Occipital lobe (tissue), 2 donors: ENCODE data around the gene PCDH8. TPM values are rescaled to one million over a fixed set of nuclear protein-coding genes. Genes with fewer than 3 reads are reported as not detected.

Experiments used
- DNase-seq: peaks from one replicate; lab custom pipeline; 2025; lab: John Stamatoyannopoulos, UW
- total RNA-seq: library from RNA; depleted of rRNA; stranded (reverse); fragments of >200 nt; gene quantifications from one replicate; pipeline ENCODE4 v1.2.3, GENCODE V29; 2014

PCDH8 gene, protein sequence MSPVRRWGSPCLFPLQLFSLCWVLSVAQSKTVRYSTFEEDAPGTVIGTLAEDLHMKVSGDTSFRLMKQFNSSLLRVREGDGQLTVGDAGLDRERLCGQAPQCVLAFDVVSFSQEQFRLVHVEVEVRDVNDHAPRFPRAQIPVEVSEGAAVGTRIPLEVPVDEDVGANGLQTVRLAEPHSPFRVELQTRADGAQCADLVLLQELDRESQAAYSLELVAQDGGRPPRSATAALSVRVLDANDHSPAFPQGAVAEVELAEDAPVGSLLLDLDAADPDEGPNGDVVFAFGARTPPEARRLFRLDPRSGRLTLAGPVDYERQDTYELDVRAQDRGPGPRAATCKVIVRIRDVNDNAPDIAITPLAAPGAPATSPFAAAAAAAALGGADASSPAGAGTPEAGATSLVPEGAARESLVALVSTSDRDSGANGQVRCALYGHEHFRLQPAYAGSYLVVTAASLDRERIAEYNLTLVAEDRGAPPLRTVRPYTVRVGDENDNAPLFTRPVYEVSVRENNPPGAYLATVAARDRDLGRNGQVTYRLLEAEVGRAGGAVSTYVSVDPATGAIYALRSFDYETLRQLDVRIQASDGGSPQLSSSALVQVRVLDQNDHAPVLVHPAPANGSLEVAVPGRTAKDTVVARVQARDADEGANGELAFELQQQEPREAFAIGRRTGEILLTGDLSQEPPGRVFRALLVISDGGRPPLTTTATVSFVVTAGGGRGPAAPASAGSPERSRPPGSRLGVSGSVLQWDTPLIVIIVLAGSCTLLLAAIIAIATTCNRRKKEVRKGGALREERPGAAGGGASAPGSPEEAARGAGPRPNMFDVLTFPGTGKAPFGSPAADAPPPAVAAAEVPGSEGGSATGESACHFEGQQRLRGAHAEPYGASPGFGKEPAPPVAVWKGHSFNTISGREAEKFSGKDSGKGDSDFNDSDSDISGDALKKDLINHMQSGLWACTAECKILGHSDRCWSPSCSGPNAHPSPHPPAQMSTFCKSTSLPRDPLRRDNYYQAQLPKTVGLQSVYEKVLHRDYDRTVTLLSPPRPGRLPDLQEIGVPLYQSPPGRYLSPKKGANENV
- total RNA-seq: 32.6 TPM

DNA sequence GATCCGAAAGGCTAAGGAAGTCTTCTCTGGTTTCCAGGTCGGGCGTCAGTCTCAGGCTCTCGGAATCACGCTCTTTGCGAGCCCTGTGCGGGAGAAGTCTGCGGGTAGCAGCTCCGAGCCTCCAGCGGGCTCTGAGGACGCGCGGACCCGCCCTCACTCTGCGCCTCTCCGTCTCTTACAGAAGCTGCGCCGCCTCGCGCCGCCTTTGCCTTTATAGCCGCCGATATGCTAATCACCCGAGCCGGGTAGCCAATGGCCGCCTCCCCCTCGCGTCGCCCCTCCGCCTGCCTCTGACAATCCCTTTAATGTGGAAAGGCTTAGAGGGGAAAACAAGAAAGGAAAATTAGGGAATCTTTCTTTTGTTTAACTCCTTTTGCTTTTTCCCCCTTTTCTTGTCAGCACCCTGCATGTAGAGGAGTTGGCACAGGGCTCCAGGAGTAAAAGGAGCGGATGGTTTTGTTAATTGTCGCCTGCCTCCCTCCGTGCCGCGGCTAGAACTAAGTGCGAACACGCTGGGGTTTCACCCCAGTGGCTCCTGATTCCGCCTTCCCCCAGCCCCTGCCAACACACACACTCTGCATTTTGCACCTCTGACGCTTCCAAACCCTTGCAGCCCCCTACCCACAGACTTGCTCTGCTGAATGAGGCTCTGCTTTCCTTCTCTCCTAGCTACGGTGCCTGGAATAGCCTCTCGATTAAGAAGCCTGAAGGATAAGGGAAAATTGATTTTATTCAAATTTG is at the start of gene PCDH8:
Gene PCDH8, minus strand, starts transcription at position 186 of the 741 bp plus-strand sequence. CDS start 204 bp downstream, outside the sequence.
- DNase-seq: peak; percentile 53

DNA sequence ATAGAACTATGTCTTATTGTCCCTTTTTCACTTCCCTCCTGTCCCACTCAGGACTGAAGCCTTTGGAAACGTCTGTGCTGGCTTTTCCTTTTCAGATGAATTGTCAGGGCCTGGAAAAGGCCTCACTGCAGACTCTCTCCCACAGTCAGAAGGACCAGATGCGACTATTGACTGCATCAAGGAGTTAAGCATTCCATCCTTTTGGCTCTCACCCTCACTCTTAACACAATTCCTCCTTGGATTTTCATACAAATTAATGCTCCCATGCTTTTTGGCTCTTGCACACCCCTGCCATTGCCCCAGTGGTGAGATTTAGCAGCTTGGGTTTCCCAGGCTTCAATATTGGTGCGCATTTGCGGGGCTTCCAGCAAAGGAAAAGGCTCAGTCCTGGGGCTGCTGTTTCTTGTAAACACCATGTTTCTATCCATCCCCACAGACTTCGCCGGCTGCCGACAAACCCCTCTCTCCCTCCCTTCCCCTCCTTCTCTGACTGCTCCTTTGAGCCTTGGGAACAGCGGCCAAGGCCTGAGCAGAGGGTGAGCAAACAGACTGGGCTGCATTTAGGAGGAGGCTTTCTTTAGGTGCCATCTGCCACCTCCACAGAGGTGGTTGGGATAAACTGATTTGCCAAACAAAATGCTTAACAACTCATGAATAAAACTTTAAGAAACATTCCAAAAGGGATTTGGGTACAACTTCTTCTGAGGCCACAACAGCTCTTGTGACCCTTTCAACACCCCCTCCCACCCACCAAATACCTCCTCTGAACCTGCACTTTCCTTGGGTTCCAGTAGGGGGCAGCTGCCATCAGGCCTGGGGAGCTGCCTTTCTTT is 48.6 kb upstream of the PCDH8 start:
- DNase-seq: no peak

DNA sequence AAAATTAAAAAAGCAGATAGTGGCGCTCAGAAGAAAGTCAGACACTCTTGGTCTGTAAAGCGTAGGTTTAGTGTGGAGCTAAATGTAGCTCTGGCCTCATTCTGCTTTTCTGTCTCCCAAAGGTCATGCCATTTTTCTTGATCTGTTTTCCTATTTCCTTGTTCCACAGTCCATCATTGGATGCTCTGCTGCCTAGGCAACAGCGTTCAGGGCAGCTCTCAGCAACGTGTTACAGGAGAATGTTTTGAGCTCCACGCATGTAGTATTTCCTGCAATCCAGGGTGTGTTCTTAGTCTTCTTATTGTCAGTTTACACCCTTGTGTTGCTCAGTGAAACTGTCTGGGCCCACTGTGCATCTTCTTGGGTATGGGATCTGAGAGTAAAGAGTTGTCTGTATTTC is 46.0 kb upstream of the PCDH8 start:
- no peak for DNase-seq

- DNase-seq: no peak
Measured at GRCh38 chr13:52892925-52893324, 44.5 kb upstream of the PCDH8 start.

DNA sequence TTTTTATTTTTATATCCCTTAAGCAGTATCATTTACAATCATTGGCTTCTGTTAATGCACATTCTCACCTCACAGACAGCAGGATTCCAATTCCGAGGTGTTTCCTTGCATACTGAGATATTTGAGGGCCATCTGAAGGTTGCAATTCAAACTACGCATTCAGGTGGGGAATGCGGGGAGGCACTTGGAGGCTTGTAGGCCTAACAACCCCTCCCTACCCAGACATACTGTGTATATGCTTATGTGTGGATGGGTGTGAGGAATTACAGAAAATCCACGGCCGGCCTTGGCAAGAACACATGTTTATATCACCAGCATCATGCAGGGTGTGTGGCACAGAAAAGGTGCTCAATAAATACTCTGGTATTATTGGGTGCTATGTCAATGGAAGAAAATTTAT is 43.3 kb upstream of the PCDH8 start:
- no peak for DNase-seq

DNA sequence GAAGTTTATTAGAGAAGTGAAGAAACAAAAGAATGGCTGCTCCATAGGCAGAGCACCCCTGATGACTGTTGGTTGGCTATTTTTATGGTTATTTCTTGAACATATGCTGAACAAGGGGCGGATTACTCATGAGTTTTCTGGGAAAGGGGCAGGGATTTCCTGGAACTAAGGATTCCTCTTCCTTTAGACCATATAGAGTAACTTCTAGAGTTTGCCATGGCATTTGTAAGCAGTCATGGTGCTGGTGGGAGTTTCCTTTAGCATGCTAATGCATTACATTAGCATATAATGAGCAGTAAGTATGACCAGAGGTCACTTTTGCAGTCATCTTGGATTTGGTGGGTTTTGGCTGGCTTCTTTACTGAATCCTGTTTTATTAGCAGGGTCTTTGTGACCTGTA is 38.7 kb upstream of the PCDH8 start:
- no peak for DNase-seq

GRCh38 chr13:52885141-52885540 is 36.7 kb upstream of the PCDH8 start:
- DNase-seq: no peak

DNA sequence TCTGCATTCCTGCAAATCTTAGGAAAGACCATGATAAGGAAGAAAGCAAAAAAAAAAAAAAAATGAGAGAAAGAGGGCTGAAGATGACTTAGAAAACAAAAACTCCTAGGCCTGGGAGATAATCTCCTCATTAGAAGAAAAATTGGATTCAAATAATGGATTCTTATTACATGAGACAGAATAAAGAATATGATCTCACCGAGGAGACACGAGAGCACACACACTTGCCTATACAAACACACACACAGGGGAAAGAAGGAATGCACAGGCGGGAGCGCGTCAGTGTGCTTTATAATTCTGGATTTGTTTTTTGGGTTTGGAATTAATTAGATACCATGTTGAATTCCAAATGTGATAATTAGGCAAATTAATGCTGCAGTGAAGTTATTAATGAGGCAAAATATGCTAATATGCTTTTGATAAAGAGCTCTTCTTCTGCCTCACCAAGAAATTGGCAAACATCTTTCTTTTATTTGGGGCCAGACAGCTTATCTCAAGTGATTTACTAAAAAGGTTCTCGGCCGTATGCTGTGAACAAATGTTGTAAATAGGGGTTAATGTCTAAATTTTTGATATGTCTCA is 36.1 kb upstream of the PCDH8 start:
- no peak for DNase-seq

- DNase-seq: no peak
Measured at GRCh38 chr13:52882785-52883184, 34.3 kb upstream of the PCDH8 start.

DNA sequence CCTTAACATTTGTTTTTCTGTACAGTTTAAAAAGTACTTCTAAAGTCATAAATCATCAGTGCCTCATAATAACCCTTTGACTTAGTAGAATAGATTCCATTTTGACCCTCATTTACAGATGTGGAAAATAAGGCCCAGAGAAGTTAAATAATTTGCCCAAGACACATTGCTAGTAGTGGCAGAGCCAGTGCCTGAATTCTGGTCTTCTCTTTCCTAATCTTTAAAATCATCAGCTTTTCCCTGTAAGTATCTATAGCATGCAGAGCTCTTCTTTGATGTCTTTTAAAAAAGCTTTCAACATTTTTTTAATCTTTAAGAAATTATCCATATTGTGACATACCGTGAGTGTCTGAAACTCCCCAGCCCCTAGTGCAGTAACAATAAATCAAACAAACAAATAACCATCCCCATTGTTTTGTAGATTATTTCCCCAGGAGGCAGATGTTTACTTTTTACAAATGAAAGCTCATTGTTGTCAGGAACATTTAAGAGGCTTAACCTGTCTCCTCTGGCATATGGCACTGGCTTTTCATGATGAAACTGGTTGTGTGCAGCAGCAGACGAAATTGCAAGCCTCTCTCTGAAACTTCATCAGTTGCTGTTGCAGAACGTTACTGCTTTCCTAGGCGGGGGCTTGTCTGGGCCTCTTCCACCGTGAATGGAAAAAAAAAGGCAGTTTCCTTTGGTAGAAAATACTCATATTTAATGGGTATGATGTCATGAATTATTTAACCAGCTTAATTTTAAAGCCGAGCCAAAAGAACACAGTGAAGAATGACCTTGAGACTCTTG is 31.7 kb upstream of the PCDH8 start:
- DNase-seq: no peak

GRCh38 chr13:52878831-52879230 is 30.4 kb upstream of the PCDH8 start:
- no peak for DNase-seq

DNA sequence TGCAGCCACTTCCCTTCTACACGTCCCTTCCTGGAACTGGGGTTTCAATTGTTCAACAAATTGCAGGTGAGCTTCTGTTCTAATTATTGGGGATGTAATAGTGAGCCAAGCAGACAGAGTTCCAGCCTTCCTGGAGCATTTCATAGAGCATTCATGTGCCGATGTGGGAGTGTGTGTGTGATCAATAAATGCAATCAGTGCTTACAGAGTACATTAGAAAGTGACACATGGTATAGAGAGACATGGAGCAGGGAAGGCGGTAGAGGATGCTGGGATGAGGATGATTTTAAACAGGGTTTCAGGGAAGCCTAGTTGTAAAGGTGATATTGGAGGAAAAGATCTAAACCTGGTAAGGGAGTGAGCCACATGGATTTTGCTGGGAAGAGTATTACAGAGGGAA is 21.7 kb upstream of the PCDH8 start:
- no peak for DNase-seq

GRCh38 chr13:52869621-52870020 is 21.2 kb upstream of the PCDH8 start:
- DNase-seq: no peak

GRCh38 chr13:52869050-52869449 is 20.6 kb upstream of the PCDH8 start:
- DNase-seq: no peak

DNA sequence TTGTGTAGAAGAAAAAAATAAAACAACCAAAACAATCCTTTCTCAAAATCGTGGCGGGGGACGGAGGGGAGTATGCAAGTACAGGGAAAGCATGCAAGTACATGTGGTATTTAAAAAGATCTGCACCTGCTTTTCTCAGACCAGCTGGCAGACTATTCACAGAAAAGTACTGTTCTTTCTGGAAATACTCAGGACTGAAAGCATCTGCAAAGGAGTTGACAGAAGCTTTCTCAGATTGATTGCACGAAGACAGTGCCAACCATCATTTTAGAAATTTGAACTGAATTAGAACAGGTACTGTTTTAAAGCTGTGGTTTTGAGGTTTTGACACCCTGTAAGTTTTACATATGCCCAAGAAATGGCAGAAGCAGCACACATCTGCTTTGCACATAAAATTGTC is 19.8 kb upstream of the PCDH8 start:
- no peak for DNase-seq

GRCh38 chr13:52864941-52865340 is 16.5 kb upstream of the PCDH8 start:
- no peak for DNase-seq

- no peak for DNase-seq
Measured at GRCh38 chr13:52862358-52863206, 14.1 kb upstream of the PCDH8 start.

DNA sequence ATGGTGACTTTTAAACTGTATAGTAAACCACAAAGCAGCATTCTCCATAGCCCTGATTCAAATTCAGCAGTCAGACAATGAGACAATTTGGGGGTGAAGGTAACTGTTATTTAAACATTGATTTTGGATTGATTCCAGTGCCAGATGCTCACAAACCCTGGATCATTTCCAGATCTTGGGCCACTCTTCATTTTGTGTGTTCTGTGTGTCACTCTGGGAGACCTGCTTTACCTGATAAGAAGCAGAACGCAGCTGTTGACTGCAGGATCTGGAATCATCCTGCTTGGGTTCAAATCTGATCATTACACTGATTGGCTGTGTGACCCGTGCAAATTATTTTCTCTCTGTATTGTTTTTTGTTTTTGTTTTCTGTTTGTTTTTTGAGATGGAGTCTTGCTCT is 4.0 kb upstream of the PCDH8 start:
- no peak for DNase-seq
